Gastrocnemius medialis (tissue), 4 donors: ENCODE results near the gene NDUFAF2. TPM values are rescaled to one million over a fixed set of nuclear protein-coding genes. Genes with fewer than 3 reads are reported as not detected.

ENCODE experiments used
- ATAC-seq, 2 donors: fragments of 150-250 bp; one replicate each; pipeline ENCODE4 v1.9.1; 2016
- DNase-seq, 2 donors: peaks; one replicate each; pipeline ENCODE4 v3.0.0-alpha.2; 2019
- H3K27ac ChIP-seq, 4 donors: fragments of 200-600 bp; sonication (generic); 1 replicate in 1 of 4; 2 replicates in 3 of 4; pipeline ENCODE4 v1.5.1; 2016 to 2018; ENCODE audit warnings: mild to moderate bottlenecking in 2 of 4, moderate library complexity in 1 of 4
- H3K27me3 ChIP-seq, 3 donors: fragments of 200-600 bp; sonication (generic) in 2 of 3; 1 replicate in 1 of 3; 2 replicates in 2 of 3; pipeline versions ENCODE4 v1.5.1 to v1.6.0; 2016 to 2019; ENCODE audit warnings: mild to moderate bottlenecking in 1 of 3, moderate library complexity in 1 of 3
- H3K36me3 ChIP-seq, 2 donors: fragments of 200-600 bp; sonication (generic) in 1 of 2; one replicate each; pipeline ENCODE4 v1.5.1; 2017 to 2018
- H3K4me1 ChIP-seq, 2 donors: fragments of 200-600 bp; sonication (generic) in 1 of 2; one replicate each; pipeline ENCODE4 v1.5.1; 2016 to 2017; ENCODE audit warnings: mild to moderate bottlenecking in 2 of 2
- H3K4me3 ChIP-seq, 4 donors: fragments of 200-600 bp; sonication (generic) in 3 of 4; 1 replicate in 1 of 4; 2 replicates in 3 of 4; pipeline ENCODE4 v1.5.1; 2016 to 2019; ENCODE audit warnings: mild to moderate bottlenecking in 2 of 4
- H3K9me3 ChIP-seq, 3 donors: fragments of 200-600 bp; sonication (generic) in 2 of 3; 1 replicate in 1 of 3; 2 replicates in 2 of 3; pipeline ENCODE4 v1.5.1; 2016 to 2019
- CTCF ChIP-seq, 5 experiments: fragments of 450-650 bp in 3 of 5; fragments of 200-600 bp in 2 of 5; sonication (generic) in 2 of 5; IDR thresholded peaks in 4 of 5; conservative IDR thresholded peaks in 1 of 5; 1 replicate in 4 of 5; 2 replicates in 1 of 5; pipeline ENCODE4 v1.5.1; 2016 to 2019; ENCODE audit warnings: antibody characterized with exemption in 5 of 5, mild to moderate bottlenecking in 3 of 5, moderate library complexity in 3 of 5
- POLR2A ChIP-seq, 2 donors: fragments of 450-650 bp; IDR thresholded peaks; one replicate each; pipeline ENCODE4 v1.6.1; 2017; ENCODE audit warnings: antibody characterized with exemption in 2 of 2, mild to moderate bottlenecking in 2 of 2, moderate library complexity in 2 of 2
- in situ Hi-C, 4 donors: fragments of 200-750 bp; cut with MboI; loops; one replicate each; pipeline versions ENCODE4 v1.15.0 to v1.8.0; 2017; ENCODE audit warnings: low sequenced_read_pairs in 4 of 4
- intact Hi-C: fragments of 100-400 bp; cut with DNase I; formaldehyde crosslinking; loops from one replicate; pipeline ENCODE4 v1.15.1; 2023; ENCODE audit warnings: low total_unique reads
- total RNA-seq, 4 donors: library from RNA; depleted of rRNA; stranded (reverse); fragments of >200 nt; gene quantifications; one replicate each; pipeline versions ENCODE4 v1.1.0 to v1.2.3, GENCODE V29; 2016

NDUFAF2 gene
- total RNA-seq, 4 donors from 2014 or later: 25.8 to 54.3 (median 51.2) TPM

GRCh38 chr5:60918466-60918865, 26.5 kb upstream of the NDUFAF2 start:
- no peaks in the 10 kb centered on the region for H3K9me3 ChIP-seq
- intact Hi-C loops (no loop called here), in situ Hi-C loops (no loop called here)
- DNase-seq: no peak
- no peak overlapping the region for H3K27ac ChIP-seq
- H3K4me3 ChIP-seq: no peak overlapping the region
- ATAC-seq: no peak
- H3K27me3 ChIP-seq: no peaks in the 10 kb centered on the region
- H3K4me1 ChIP-seq: no peaks in the 10 kb centered on the region
- peaks cover 0 to 27% of the 10 kb centered on the region in 2 donors for H3K36me3 ChIP-seq
- TF ChIP-seq POLR2A (IDR thresholded peaks at IDR 0.05) (no peak), CTCF (IDR thresholded peaks at IDR 0.05 in 4 of 5, conservative IDR thresholded peaks at IDR 0.05 in 1 of 5) (no peak)

GRCh38 chr5:60927450-60927849, 17.6 kb upstream of the NDUFAF2 start:
- in situ Hi-C loops (loop anchor here in 1 of 4 donors (25.0 kb wide), 1 partner anchor 410 kb away; the partner anchor contains the start of gene ZSWIM6), intact Hi-C loops (no loop called here)
- DNase-seq (no peak), ATAC-seq (no peak)
- TF ChIP-seq POLR2A (IDR thresholded peaks at IDR 0.05): no peak
- TF ChIP-seq CTCF (IDR thresholded peaks at IDR 0.05 in 4 of 5, conservative IDR thresholded peaks at IDR 0.05 in 1 of 5): no peak
- H3K4me1 ChIP-seq: no peaks in the 10 kb centered on the region
- no peak overlapping the region for H3K27ac ChIP-seq
- no peaks in the 10 kb centered on the region for H3K27me3 ChIP-seq
- no peaks in the 10 kb centered on the region for H3K9me3 ChIP-seq
- no peak overlapping the region for H3K4me3 ChIP-seq
- H3K36me3 ChIP-seq: peaks cover 0 to 22% of the 10 kb centered on the region in 2 donors

- Histone ChIP-seq H3K9me3 (no peaks in the 10 kb centered on the region), H3K36me3 (peaks cover 0 to 22% of the 10 kb centered on the region in 2 donors), H3K27ac (no peak overlapping the region), H3K27me3 (no peaks in the 10 kb centered on the region), H3K4me1 (no peaks in the 10 kb centered on the region), H3K4me3 (no peak overlapping the region)
- ATAC-seq (no peak), DNase-seq (no peak)
- intact Hi-C loops: no loop called here
- in situ Hi-C loops: loop anchor here in 1 of 4 donors (25.0 kb wide), 1 partner anchor 408 kb away; the partner anchor contains the start of gene ZSWIM6
- no peak for TF ChIP-seq POLR2A (IDR thresholded peaks at IDR 0.05)
Measured at GRCh38 chr5:60929024-60929423, 16.0 kb upstream of the NDUFAF2 start.

GRCh38 chr5:60943624-60944023, 1.4 kb upstream of the NDUFAF2 start:
- DNase-seq: no peak
- TF ChIP-seq CTCF (IDR thresholded peaks at IDR 0.05 in 4 of 5, conservative IDR thresholded peaks at IDR 0.05 in 1 of 5) (no peak), POLR2A (IDR thresholded peaks at IDR 0.05) (no peak)
- intact Hi-C loops (loop anchor here (2.0 to 10.0 kb wide), 3 partner anchors 15 to 361 kb away; partner anchors contain the start of gene SMIM15), in situ Hi-C loops (loop anchor here in 1 of 4 donors (25.0 kb wide), 1 partner anchor 394 kb away; the partner anchor contains the start of gene ZSWIM6)
- no peaks in the 10 kb centered on the region for H3K9me3 ChIP-seq
- H3K4me1 ChIP-seq: peaks cover 19 to 23% of the 10 kb centered on the region in 2 donors
- H3K4me3 ChIP-seq: peak overlapping the region; percentile 76 to 88 (median 85)
- H3K27ac ChIP-seq: peak overlapping the region; percentile 85 to 95 (median 90)
- H3K27me3 ChIP-seq: no peaks in the 10 kb centered on the region
- no peak for ATAC-seq
- H3K36me3 ChIP-seq: no peaks in the 10 kb centered on the region

- Histone ChIP-seq H3K9me3 (no peaks in the 10 kb centered on the region), H3K4me1 (peaks cover 19 to 23% of the 10 kb centered on the region in 2 donors), H3K36me3 (no peaks in the 10 kb centered on the region), H3K4me3 (peak overlapping the region; percentile 76 to 88 (median 85)), H3K27ac (peak overlapping the region; percentile 85 to 95 (median 90)), H3K27me3 (no peaks in the 10 kb centered on the region)
- peak; percentile 26 to 28 for DNase-seq
- in situ Hi-C loops (loop anchor here in 1 of 4 donors (25.0 kb wide), 1 partner anchor 392 kb away; the partner anchor contains the start of gene ZSWIM6), intact Hi-C loops (loop anchor here (2.0 to 10.0 kb wide), 4 partner anchors 13 to 462 kb away; partner anchors contain the start of gene SMIM15)
- TF ChIP-seq CTCF (IDR thresholded peaks at IDR 0.05 in 4 of 5, conservative IDR thresholded peaks at IDR 0.05 in 1 of 5) (no peak), POLR2A (IDR thresholded peaks at IDR 0.05) (no peak)
- ATAC-seq: peak; percentile 32 to 47
Measured at GRCh38 chr5:60945813-60946187, 795 bp downstream of the NDUFAF2 start.
